K562 (cell line): ENCODE data around the gene CELSR3. TPM values are rescaled to one million over a fixed set of nuclear protein-coding genes. Genes with fewer than 3 reads are reported as not detected.

Source experiments
- ATAC-seq: fragments of 200-7000 bp; cut with Tn5 transposase; 3 replicates; pipeline ENCODE4 v1.9.1; 2020; ENCODE audit warnings: moderate library complexity
- BruUV-seq: library from RNA; stranded (reverse); fragments of 400-500 nt; replicated peaks from 2 replicates; lab custom pipeline; 2021; lab: Mats Ljungman, UMichigan
- CTCF ChIA-PET: fragments of 300-600 bp; formaldehyde crosslinking; extraction: SDS; loops from one replicate; lab custom pipeline; 2021; ENCODE audit warnings: low intra/inter-chr PET ratio; lab: Yijun Ruan, JAX
- POLR2A ChIA-PET: fragments of 300-600, 350-650 bp; sonication (Branson Sonifier 250); formaldehyde crosslinking; extraction: SDS; loops from one replicate; lab custom pipeline; 2021; ENCODE audit warnings: antibody characterized with exemption, inconsistent platforms; lab: Yijun Ruan, JAX
- DNase-seq, 4 experiments: peaks; one replicate each; pipeline versions ENCODE4 v3.0.0 to v3.0.0-alpha.2; 2011 to 2018; ENCODE audit warnings: low spot score in 3 of 4, mixed read lengths in 3 of 4; ENCODE audit errors: extremely low read depth in 1 of 4
- FAIRE-seq: peaks from 2 replicates; lab custom pipeline; 2011; peaks lifted over from hg19 to GRCh38; lab: Jason Lieb, UNC
- H2AFZ ChIP-seq: 2 replicates; pipeline ENCODE4 v1.6.0; 2011; ENCODE audit warnings: low read depth, low read length, control low read depth, inconsistent platforms
- H3K27ac ChIP-seq: fragments of 200-600 bp; 3 replicates; pipeline ENCODE4 v1.8.0; 2011; ENCODE audit warnings: low read depth, mild to moderate bottlenecking, control low read depth, inconsistent platforms, low read length, moderate library complexity, mixed read lengths; ENCODE audit errors: extremely low read depth
- H3K27me3 ChIP-seq, 2 experiments: fragments of 300-600 bp in 1 of 2; 2 replicates in 1 of 2; 3 replicates in 1 of 2; pipeline versions ENCODE4 v1.6.0 to v1.8.0; 2011; ENCODE audit warnings: inconsistent platforms in 2 of 2, low read length in 2 of 2, mild to moderate bottlenecking in 1 of 2, mixed read lengths in 1 of 2, moderate library complexity in 1 of 2; ENCODE audit not compliant: control insufficient read depth in 2 of 2, insufficient read depth in 2 of 2
- H3K36me3 ChIP-seq: fragments of 300-600 bp; 3 replicates; pipeline ENCODE4 v1.8.0; 2011; ENCODE audit warnings: mild to moderate bottlenecking, low read length, inconsistent platforms; ENCODE audit not compliant: control insufficient read depth, insufficient read depth
- H3K4me1 ChIP-seq, 2 experiments: fragments of 200-600 bp in 1 of 2; replicated peaks in 1 of 2; 2 replicates in 1 of 2; 3 replicates in 1 of 2; pipeline versions ENCODE4 v1.5.1 to v1.8.0; 2011; ENCODE audit warnings: inconsistent platforms in 2 of 2, low read length in 2 of 2, mild to moderate bottlenecking in 1 of 2, mixed read lengths in 1 of 2, moderate library complexity in 1 of 2; ENCODE audit not compliant: control insufficient read depth in 2 of 2, insufficient read depth in 2 of 2
- H3K4me2 ChIP-seq: 2 replicates; pipeline ENCODE4 v1.6.1; 2011; ENCODE audit warnings: low read length, control low read depth, inconsistent platforms, mixed read lengths; ENCODE audit not compliant: insufficient read depth
- H3K4me3 ChIP-seq: fragments of 200-600 bp; sonication (generic), shearing (Covaris generic); 2 replicates; pipeline ENCODE4 v1.5.1; 2016; ENCODE audit warnings: control low read depth, inconsistent platforms
- H3K79me2 ChIP-seq: fragments of 200-600 bp; 3 replicates; pipeline ENCODE4 v1.8.0; 2011; ENCODE audit warnings: low read length, inconsistent platforms; ENCODE audit not compliant: control insufficient read depth, insufficient read depth
- H3K9ac ChIP-seq, 2 experiments: 2 replicates each; pipeline versions ENCODE4 v1.6.0 to v1.6.1; 2011; ENCODE audit warnings: low read depth in 2 of 2, low read length in 2 of 2, control low read depth in 1 of 2, inconsistent platforms in 1 of 2, mild to moderate bottlenecking in 1 of 2, mixed read lengths in 1 of 2; ENCODE audit not compliant: insufficient read depth in 1 of 2
- H3K9me1 ChIP-seq: one replicate; pipeline ENCODE4 v1.6.0; 2011; ENCODE audit warnings: inconsistent platforms, mild to moderate bottlenecking, low read length, moderate library complexity; ENCODE audit not compliant: control insufficient read depth, insufficient read depth
- H3K9me3 ChIP-seq: replicated peaks from 2 replicates; pipeline ENCODE4 v1.5.1; 2011; ENCODE audit warnings: low read depth, low read length, inconsistent platforms; ENCODE audit not compliant: control insufficient read depth, insufficient read depth
- H4K20me1 ChIP-seq: replicated peaks from 2 replicates; pipeline ENCODE4 v1.6.1; 2011; ENCODE audit warnings: low read length, inconsistent platforms, mixed read lengths; ENCODE audit not compliant: control insufficient read depth, insufficient read depth
- RBM15 ChIP-seq: fragments of 200-400 bp; formaldehyde crosslinking; IDR thresholded peaks from 2 replicates; pipeline ENCODE4 v1.6.1; 2018; ENCODE audit warnings: mild to moderate bottlenecking, low read length, moderate library complexity; ENCODE audit not compliant: insufficient read depth
- STAT5A ChIP-seq: IDR thresholded peaks from 2 replicates; pipeline ENCODE4 v1.6.1; 2012; ENCODE audit warnings: low read length, inconsistent platforms, borderline replicate concordance
- THRB ChIP-seq: fragments of 450-650 bp; formaldehyde crosslinking; conservative IDR thresholded peaks from 2 replicates; pipeline ENCODE4 v1.4.0; 2022; ENCODE audit warnings: mild to moderate bottlenecking, missing genetic modification characterization
- ZNF444 ChIP-seq: fragments of 250-450 bp; sonication (Bioruptor Pico); IDR thresholded peaks from 2 replicates; pipeline ENCODE4 v1.4.0; 2020; ENCODE audit warnings: mild to moderate bottlenecking, moderate library complexity
- WGBS: fragments of 100-300 bp; shearing (Covaris generic); methylation state at CpG from one replicate; pipeline ENCODE4 v1.1.6; 2016; ENCODE audit warnings: low coverage, mixed read lengths; ENCODE audit not compliant: insufficient coverage; ENCODE audit errors: missing lambda C conversion rate; 5-methylcytosine and 5-hydroxymethylcytosine counted together
- in situ Hi-C: fragments of 300-500 bp; cut with MboI; formaldehyde crosslinking; loops from 4 replicates; pipeline ENCODE4 v1.15.0; 2018; ENCODE audit warnings: inconsistent platforms, mixed read lengths
- intact Hi-C: fragments of 100-400 bp; cut with micrococcal nuclease; formaldehyde crosslinking; loops from 2 replicates; pipeline ENCODE4 v1.14.2; 2022
- polyA plus RNA-seq, 8 experiments: library from polyadenylated mRNA; depleted of rRNA in 4 of 8; stranded (reverse) in 5 of 8; unstranded in 3 of 8; fragments of >200 nt; fragmentation: Nextera tagmentation in 2 of 8; fragmentation: Illumina TruSeq in 1 of 8; extraction: Ambion mirVana in 2 of 8; extraction: Trizol in 1 of 8; gene quantifications; 2 replicates each; pipeline versions ENCODE4 v1.2.1 to v1.2.3, GENCODE V29; 2011 to 2014; ENCODE audit warnings: inconsistent platforms in 1 of 8, missing spikeins in 1 of 8
- total RNA-seq, 7 experiments: library from RNA; depleted of rRNA in 6 of 7; stranded (reverse); fragments of >200 nt in 6 of 7; fragmentation: Illumina TruSeq in 2 of 7; extraction: Trizol in 2 of 7; gene quantifications; 2 replicates each; pipeline versions ENCODE4 v1.2.1 to v1.2.3, GENCODE V29; 2011 to 2021; ENCODE audit warnings: low replicate concordance in 1 of 7

The CELSR3 gene
- total and polyA plus RNA-seq, 9 of the 15 experiments (the other 6 are each of a cell fraction or from before 2014, with no cell fraction given): 0.10 to 2.7 (median 0.76) TPM

DNA sequence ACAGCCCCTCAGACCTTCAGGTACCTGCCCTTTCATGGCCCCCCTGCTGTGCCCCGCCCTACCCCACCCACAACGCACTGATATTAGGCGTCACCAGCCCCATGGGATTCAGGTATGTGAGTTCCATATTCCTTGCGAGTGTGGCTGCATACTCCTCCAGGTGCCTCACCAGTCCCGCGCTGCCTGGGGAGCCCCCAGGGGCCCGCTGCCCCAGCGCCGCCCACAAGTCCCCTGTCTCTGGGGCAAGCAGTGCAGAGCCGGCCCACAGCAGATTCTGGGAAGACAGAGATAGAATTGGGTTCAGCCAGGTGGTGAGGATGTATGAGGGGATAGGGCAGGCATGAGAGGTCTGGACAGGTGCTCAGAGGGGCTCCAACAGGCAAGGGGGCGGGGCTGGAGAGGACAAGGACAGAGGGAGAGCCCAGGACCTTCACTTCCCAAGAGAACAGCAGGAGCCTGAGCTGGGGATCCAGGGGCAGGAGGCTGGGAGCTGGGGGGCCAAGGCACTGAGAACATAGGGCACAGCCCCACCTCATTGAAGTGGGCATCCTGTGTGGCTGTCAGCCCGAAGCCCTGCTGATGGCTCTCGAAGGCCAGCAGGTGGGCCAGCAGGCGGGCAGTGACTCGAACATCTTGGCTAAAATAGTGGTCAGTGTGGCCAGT is 14.4 kb downstream of the CELSR3 start (continued):
- TF ChIP-seq STAT5A: no peak
- no peak for TF ChIP-seq ZNF444 (CRISPR knock-in tag)
- no peak for TF ChIP-seq THRB (CRISPR knock-in tag)

DNA sequence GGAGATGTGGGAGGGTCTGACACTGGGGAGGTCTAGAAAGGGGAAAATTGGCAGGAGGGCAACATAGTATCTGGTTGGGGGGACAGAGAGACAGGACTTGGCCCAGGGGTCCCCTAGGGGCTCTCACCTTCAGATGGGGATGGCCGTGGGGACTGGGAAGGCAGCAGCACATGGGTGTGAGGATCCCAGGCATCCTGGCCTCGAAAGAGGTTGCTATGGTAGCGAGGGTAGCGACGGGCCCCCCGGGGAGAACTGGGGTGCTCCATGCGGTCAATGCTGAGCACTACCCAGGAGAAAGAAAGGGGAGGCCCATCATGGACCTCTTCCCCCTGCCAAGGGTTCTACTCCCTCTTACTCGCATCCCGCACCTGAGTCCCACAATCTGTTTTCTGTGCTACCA is 15.0 kb downstream of the CELSR3 start:
- DNase-seq (no peak), FAIRE-seq (no peak), ATAC-seq (no peak)
- H3K79me2 ChIP-seq: no peaks in the 10 kb centered on the region
- H3K9ac ChIP-seq: no peak overlapping the region; a peak in 1 of 4 replicates
- 29% methylated on average over 7 of the region's 9 CpGs for WGBS
- no peak overlapping the region for H3K27ac ChIP-seq
- no peaks in the 10 kb centered on the region for H3K27me3 ChIP-seq
- no peak overlapping the region for H2AFZ ChIP-seq
- POLR2A ChIA-PET: no interaction called here
- no peak overlapping the region for H3K4me2 ChIP-seq
- CTCF ChIA-PET: no interaction called here
- no peaks in the 10 kb centered on the region for H3K9me1 ChIP-seq
- no peak overlapping the region for H3K4me3 ChIP-seq
- BruUV-seq: no TSS peak
- intact Hi-C loops: no loop called here
- H4K20me1 ChIP-seq: no peaks in the 10 kb centered on the region
- TF ChIP-seq RBM15: no peak
- H3K36me3 ChIP-seq: no peaks in the 10 kb centered on the region
- in situ Hi-C loops: no loop called here
- H3K4me1 ChIP-seq: peaks cover 0 to 25% of the 10 kb centered on the region in 2 experiments; a peak in 2 of 5 replicates
- no peaks in the 10 kb centered on the region for H3K9me3 ChIP-seq
